Breast epithelium (tissue), 3 donors: ENCODE results near the gene MCF2L2.

ENCODE experiments used
- POLR2A ChIP-seq: fragments of 450-650 bp; IDR thresholded peaks from one replicate; pipeline ENCODE4 v1.6.1; 2016; ENCODE audit warnings: antibody characterized with exemption, mild to moderate bottlenecking, moderate library complexity
- POLR2AphosphoS5 ChIP-seq, 3 donors: sonication (generic); formaldehyde crosslinking; IDR thresholded peaks; one replicate each; pipeline ENCODE4 v1.6.1; 2017; ENCODE audit warnings: antibody characterized with exemption in 3 of 3
- TF ChIP-seq, protein P1 (sequence below), 3 donors: fragments of 450-650 bp; IDR thresholded peaks; one replicate each; pipeline ENCODE4 v1.5.1; 2016 to 2017; ENCODE audit warnings: antibody characterized with exemption in 3 of 3, mild to moderate bottlenecking in 3 of 3, moderate library complexity in 3 of 3

- TF ChIP-seq, protein P1, sequence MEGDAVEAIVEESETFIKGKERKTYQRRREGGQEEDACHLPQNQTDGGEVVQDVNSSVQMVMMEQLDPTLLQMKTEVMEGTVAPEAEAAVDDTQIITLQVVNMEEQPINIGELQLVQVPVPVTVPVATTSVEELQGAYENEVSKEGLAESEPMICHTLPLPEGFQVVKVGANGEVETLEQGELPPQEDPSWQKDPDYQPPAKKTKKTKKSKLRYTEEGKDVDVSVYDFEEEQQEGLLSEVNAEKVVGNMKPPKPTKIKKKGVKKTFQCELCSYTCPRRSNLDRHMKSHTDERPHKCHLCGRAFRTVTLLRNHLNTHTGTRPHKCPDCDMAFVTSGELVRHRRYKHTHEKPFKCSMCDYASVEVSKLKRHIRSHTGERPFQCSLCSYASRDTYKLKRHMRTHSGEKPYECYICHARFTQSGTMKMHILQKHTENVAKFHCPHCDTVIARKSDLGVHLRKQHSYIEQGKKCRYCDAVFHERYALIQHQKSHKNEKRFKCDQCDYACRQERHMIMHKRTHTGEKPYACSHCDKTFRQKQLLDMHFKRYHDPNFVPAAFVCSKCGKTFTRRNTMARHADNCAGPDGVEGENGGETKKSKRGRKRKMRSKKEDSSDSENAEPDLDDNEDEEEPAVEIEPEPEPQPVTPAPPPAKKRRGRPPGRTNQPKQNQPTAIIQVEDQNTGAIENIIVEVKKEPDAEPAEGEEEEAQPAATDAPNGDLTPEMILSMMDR (IDR thresholded peaks at IDR 0.05), result no peak
- no peak for TF ChIP-seq POLR2A
- TF ChIP-seq POLR2AphosphoS5 (IDR thresholded peaks at IDR 0.05), result no peak
These were observed 458 bp downstream of the MCF2L2 start for GRCh38 chr3:183427876-183428446.
